ENCODE results near the gene AGT.
"Not testable (repeated sequence)": the region's sequence is repeated elsewhere in the genome, so short reads cannot be mapped to it uniquely, and the experiment has no call there.

Gene AGT

GRCh38 chr1:230699716-230700115, 14.2 kb downstream of the AGT start:
- Histone ChIP-seq H3K4me2 (ENCODE audit: insufficient read depth, low read length) (no peak overlapping the region), H4K20me1 (ENCODE audit: insufficient read depth, low read length) (no peaks in the 10 kb centered on the region), H3K79me2 (ENCODE audit: insufficient read depth, low read length) (no peaks in the 10 kb centered on the region), H2AFZ (ENCODE audit: low read depth, low read length) (no peak overlapping the region), H3K4me1 (ENCODE audit: insufficient read depth, low read length) (no peaks in the 10 kb centered on the region), H3K9ac (ENCODE audit: low read depth, low read length) (no peak overlapping the region), H3K27ac (ENCODE audit: low read length) (no peak overlapping the region), H3K27me3 (ENCODE audit: insufficient read depth, low read length, poor library complexity) (peaks cover 13% of the 10 kb centered on the region), H3K4me3 (ENCODE audit: low read depth in 1 of 2, low read length in 2 of 2) (no peak overlapping the region), H3K9me3 (ENCODE audit: insufficient read depth, low read length, severe bottlenecking) (no peaks in the 10 kb centered on the region), H3K36me3 (ENCODE audit: insufficient read depth, low read length) (no peaks in the 10 kb centered on the region)
- TF ChIP-seq CTCF (IDR thresholded peaks at IDR 0.05; ENCODE audit: borderline replicate concordance, extremely low read depth, low read length, poor library complexity, severe bottlenecking) (no peak), EZH2 (IDR thresholded peaks at IDR 0.05; ENCODE audit: borderline replicate concordance, low read depth, low read length, severe bottlenecking) (no peak)
- DNase-seq (no peak), ATAC-seq (ENCODE audit: insufficient read depth, low read depth) (no peak)

- not testable (repeated sequence) for H3K9ac ChIP-seq (ENCODE audit: low read depth, low read length); H2AFZ ChIP-seq (ENCODE audit: low read depth, low read length); DNase-seq; H3K79me2 ChIP-seq (ENCODE audit: insufficient read depth, low read length); H3K4me1 ChIP-seq (ENCODE audit: insufficient read depth, low read length); H3K36me3 ChIP-seq (ENCODE audit: insufficient read depth, low read length); H3K9me3 ChIP-seq (ENCODE audit: insufficient read depth, low read length, severe bottlenecking); H3K4me2 ChIP-seq (ENCODE audit: insufficient read depth, low read length); H4K20me1 ChIP-seq (ENCODE audit: insufficient read depth, low read length); ATAC-seq (ENCODE audit: insufficient read depth, low read depth); H3K4me3 ChIP-seq (ENCODE audit: low read depth in 1 of 2, low read length in 2 of 2); H3K27ac ChIP-seq (ENCODE audit: low read length)
- peaks cover 13% of the 10 kb centered on the region for H3K27me3 ChIP-seq (ENCODE audit: insufficient read depth, low read length, poor library complexity)
Observed at GRCh38 chr1:230698964-230699363, 15.0 kb downstream of the AGT start.

GRCh38 chr1:230698130-230698529, 15.8 kb downstream of the AGT start:
- ATAC-seq (ENCODE audit: insufficient read depth, low read depth) (no peak), DNase-seq (no peak)
- H3K27me3 ChIP-seq (ENCODE audit: insufficient read depth, low read length, poor library complexity) = peaks cover 13% of the 10 kb centered on the region
- H4K20me1 ChIP-seq (ENCODE audit: insufficient read depth, low read length) = no peaks in the 10 kb centered on the region
- no peak overlapping the region for H2AFZ ChIP-seq (ENCODE audit: low read depth, low read length)
- H3K79me2 ChIP-seq (ENCODE audit: insufficient read depth, low read length) = no peaks in the 10 kb centered on the region
- TF ChIP-seq CTCF (IDR thresholded peaks at IDR 0.05; ENCODE audit: borderline replicate concordance, extremely low read depth, low read length, poor library complexity, severe bottlenecking) = peak; percentile 18
- no peak for TF ChIP-seq EZH2 (IDR thresholded peaks at IDR 0.05; ENCODE audit: borderline replicate concordance, low read depth, low read length, severe bottlenecking)
- H3K9ac ChIP-seq (ENCODE audit: low read depth, low read length) = no peak overlapping the region
- no peak overlapping the region for H3K4me3 ChIP-seq (ENCODE audit: low read depth in 1 of 2, low read length in 2 of 2)
- H3K4me1 ChIP-seq (ENCODE audit: insufficient read depth, low read length) = no peaks in the 10 kb centered on the region
- no peak overlapping the region for H3K27ac ChIP-seq (ENCODE audit: low read length)
- no peaks in the 10 kb centered on the region for H3K9me3 ChIP-seq (ENCODE audit: insufficient read depth, low read length, severe bottlenecking)
- peaks cover 14% of the 10 kb centered on the region for H3K36me3 ChIP-seq (ENCODE audit: insufficient read depth, low read length)
- H3K4me2 ChIP-seq (ENCODE audit: insufficient read depth, low read length) = no peak overlapping the region

GRCh38 chr1:230696722-230697437, 17.0 kb downstream of the AGT start:
- H4K20me1 ChIP-seq (ENCODE audit: insufficient read depth, low read length) = no peaks in the 10 kb centered on the region
- no peak overlapping the region for H3K4me3 ChIP-seq (ENCODE audit: low read depth in 1 of 2, low read length in 2 of 2)
- no peaks in the 10 kb centered on the region for H3K9me3 ChIP-seq (ENCODE audit: insufficient read depth, low read length, severe bottlenecking)
- H3K4me1 ChIP-seq (ENCODE audit: insufficient read depth, low read length) = no peaks in the 10 kb centered on the region
- H3K27ac ChIP-seq (ENCODE audit: low read length) = no peak overlapping the region
- H2AFZ ChIP-seq (ENCODE audit: low read depth, low read length) = no peak overlapping the region
- peaks cover 27% of the 10 kb centered on the region for H3K36me3 ChIP-seq (ENCODE audit: insufficient read depth, low read length)
- H3K27me3 ChIP-seq (ENCODE audit: insufficient read depth, low read length, poor library complexity) = peaks cover 8% of the 10 kb centered on the region
- H3K4me2 ChIP-seq (ENCODE audit: insufficient read depth, low read length) = no peak overlapping the region
- no peaks in the 10 kb centered on the region for H3K79me2 ChIP-seq (ENCODE audit: insufficient read depth, low read length)
- no peak overlapping the region for H3K9ac ChIP-seq (ENCODE audit: low read depth, low read length)
- TF ChIP-seq EZH2 (IDR thresholded peaks at IDR 0.05; ENCODE audit: borderline replicate concordance, low read depth, low read length, severe bottlenecking) (no peak), CTCF (IDR thresholded peaks at IDR 0.05; ENCODE audit: borderline replicate concordance, extremely low read depth, low read length, poor library complexity, severe bottlenecking) (no peak)
- ATAC-seq (ENCODE audit: insufficient read depth, low read depth) (no peak), DNase-seq (no peak)

All from DND-41 (cell line).